MCF 10A (cell line): Measurements from ENCODE around the gene FGF19. TPM values are rescaled to one million over a fixed set of nuclear protein-coding genes. Genes with fewer than 3 reads are reported as not detected.

Experiments
- BruUV-seq: library from RNA; stranded (reverse); fragments of 400-500 nt; replicated peaks from 2 replicates; lab custom pipeline; 2021; lab: Mats Ljungman, UMichigan
- CTCF ChIA-PET: fragments of 300-600 bp; sonication (Branson Sonifier 250); formaldehyde crosslinking; extraction: SDS; loops from one replicate; lab custom pipeline; 2021; ENCODE audit warnings: antibody characterized with exemption, inconsistent platforms; lab: Yijun Ruan, JAX
- POLR2A ChIA-PET: fragments of 300-600, 350-650 bp; sonication (Branson Sonifier 250); formaldehyde crosslinking; extraction: SDS; loops from one replicate; lab custom pipeline; 2020; ENCODE audit warnings: antibody characterized with exemption, inconsistent platforms; lab: Yijun Ruan, JAX
- DNase-seq: peaks from one replicate; pipeline ENCODE4 v3.0.0-alpha.2; 2018; ENCODE audit not compliant: unreplicated experiment
- H3K27ac Mint-ChIP-seq: one replicate; pipeline ENCODE4 v1.8.0; 2022; ENCODE audit warnings: mild to moderate bottlenecking, low read depth, mixed read lengths; ENCODE audit not compliant: unreplicated experiment
- H3K27me3 Mint-ChIP-seq: one replicate; pipeline ENCODE4 v1.8.0; 2022; ENCODE audit warnings: mixed read lengths; ENCODE audit not compliant: insufficient read depth, unreplicated experiment
- H3K36me3 Mint-ChIP-seq: one replicate; pipeline ENCODE4 v1.8.0; 2022; ENCODE audit warnings: mild to moderate bottlenecking, moderate library complexity, mixed read lengths; ENCODE audit not compliant: insufficient read depth, unreplicated experiment
- H3K4me1 Mint-ChIP-seq: one replicate; pipeline ENCODE4 v1.8.0; 2022; ENCODE audit warnings: mixed read lengths; ENCODE audit not compliant: insufficient read depth, unreplicated experiment
- H3K4me3 Mint-ChIP-seq: one replicate; pipeline ENCODE4 v1.8.0; 2022; ENCODE audit warnings: mild to moderate bottlenecking, moderate library complexity, mixed read lengths; ENCODE audit not compliant: unreplicated experiment
- H3K9me3 Mint-ChIP-seq: one replicate; pipeline ENCODE4 v1.8.0; 2022; ENCODE audit warnings: mixed read lengths; ENCODE audit not compliant: unreplicated experiment
- CTCF ChIP-seq: fragments of 200-600 bp; IDR thresholded peaks from one replicate; pipeline ENCODE4 v1.8.0; 2022; ENCODE audit warnings: antibody characterized with exemption, mild to moderate bottlenecking; ENCODE audit not compliant: unreplicated experiment
- intact Hi-C: fragments of 100-400 bp; cut with micrococcal nuclease; formaldehyde crosslinking; loops from 2 replicates; pipeline ENCODE4 v1.14.1; 2022
- total RNA-seq: library from RNA; stranded (reverse); gene quantifications from 2 replicates; pipeline ENCODE4 v1.2.3, GENCODE V29; 2022

The FGF19 gene
- total RNA-seq, 1 experiment from 2014 or later = not detected

- H3K4me3 Mint-ChIP-seq = no peak overlapping the region
- BruUV-seq = no TSS peak
- peaks cover 19% of the 10 kb centered on the region for H3K36me3 Mint-ChIP-seq
- H3K27ac Mint-ChIP-seq = no peak overlapping the region
- no peaks in the 10 kb centered on the region for H3K9me3 Mint-ChIP-seq
- no peak for DNase-seq
- no peaks in the 10 kb centered on the region for H3K4me1 Mint-ChIP-seq
- POLR2A ChIA-PET = interaction anchor here (0.5 to 1.6 kb wide), 2 partner anchors 12 to 254 kb away, joined by 3 to 5 read pairs; partner anchors contain the start of gene LTO1
- no peaks in the 10 kb centered on the region for H3K27me3 Mint-ChIP-seq
- TF ChIP-seq CTCF = no peak
- intact Hi-C loops = no loop called here
- CTCF ChIA-PET = interaction anchor here (1.0 to 3.5 kb wide), 3 partner anchors 7 to 561 kb away, joined by 3 to 28 read pairs (median 3); no protein-coding TSS in a partner anchor
These were observed 41.0 kb downstream of the FGF19 start for GRCh38 chr11:69662806-69663205.

- Mint-ChIP-seq H3K36me3 (peaks cover 16% of the 10 kb centered on the region), H3K27me3 (no peaks in the 10 kb centered on the region), H3K27ac (no peak overlapping the region), H3K9me3 (no peaks in the 10 kb centered on the region), H3K4me3 (no peak overlapping the region), H3K4me1 (no peaks in the 10 kb centered on the region)
- BruUV-seq = no TSS peak
- POLR2A ChIA-PET = interaction anchor here (0.5 to 1.6 kb wide), 2 partner anchors 13 to 254 kb away, joined by 3 to 5 read pairs; partner anchors contain the start of gene LTO1
- no peak for TF ChIP-seq CTCF
- CTCF ChIA-PET = interaction anchor here (0.6 to 3.5 kb wide), 4 partner anchors 8 to 560 kb away, joined by 3 to 28 read pairs (median 3); no protein-coding TSS in a partner anchor
- no peak for DNase-seq
- intact Hi-C loops = no loop called here
These were observed 41.7 kb downstream of the FGF19 start for GRCh38 chr11:69662021-69662698.

- Mint-ChIP-seq H3K9me3 (no peaks in the 10 kb centered on the region), H3K27me3 (no peaks in the 10 kb centered on the region), H3K4me3 (no peak overlapping the region), H3K4me1 (no peaks in the 10 kb centered on the region), H3K36me3 (peaks cover 17% of the 10 kb centered on the region), H3K27ac (no peak overlapping the region)
- BruUV-seq = no TSS peak
- TF ChIP-seq CTCF = no peak
- intact Hi-C loops = no loop called here
- DNase-seq = no peak
- POLR2A ChIA-PET = no interaction called here
- CTCF ChIA-PET = interaction anchor here (0.6 to 3.5 kb wide), 4 partner anchors 9 to 569 kb away, joined by 3 to 28 read pairs (median 3); no protein-coding TSS in a partner anchor
These were observed 42.5 kb downstream of the FGF19 start for GRCh38 chr11:69661413-69661715.

- CTCF ChIA-PET = interaction anchor here (0.7 to 3.5 kb wide), 4 partner anchors 10 to 559 kb away, joined by 3 to 28 read pairs (median 5); no protein-coding TSS in a partner anchor
- Mint-ChIP-seq H3K4me3 (no peak overlapping the region), H3K4me1 (no peaks in the 10 kb centered on the region), H3K9me3 (no peaks in the 10 kb centered on the region), H3K36me3 (peaks cover 7% of the 10 kb centered on the region), H3K27me3 (no peaks in the 10 kb centered on the region), H3K27ac (no peak overlapping the region)
- intact Hi-C loops = no loop called here
- POLR2A ChIA-PET = no interaction called here
- no peak for TF ChIP-seq CTCF
- no peak for DNase-seq
- no TSS peak for BruUV-seq
These were observed 43.8 kb downstream of the FGF19 start for GRCh38 chr11:69660001-69660500.
